Calu3 (cell line): ENCODE results near the gene CACNA1C. TPM values are rescaled to one million over a fixed set of nuclear protein-coding genes. Genes with fewer than 3 reads are reported as not detected.

Experiments used
- BruUV-seq: library from RNA; stranded (reverse); fragments of 400-500 nt; replicated peaks from 2 replicates; lab custom pipeline; 2021; lab: Mats Ljungman, UMichigan
- CTCF ChIA-PET: fragments of 300-600 bp; sonication (Branson Sonifier 250); formaldehyde crosslinking; loops from one replicate; lab custom pipeline; 2022; ENCODE audit warnings: antibody characterized with exemption; lab: Charles Lee
- DNase-seq: peaks from one replicate; pipeline ENCODE4 v3.0.0; 2022
- H3K27ac Mint-ChIP-seq: one replicate; pipeline ENCODE4 v1.8.0; 2022; ENCODE audit warnings: mixed read lengths; ENCODE audit not compliant: unreplicated experiment
- H3K27me3 Mint-ChIP-seq: one replicate; pipeline ENCODE4 v1.8.0; 2022; ENCODE audit warnings: mixed read lengths; ENCODE audit not compliant: unreplicated experiment
- H3K36me3 Mint-ChIP-seq: one replicate; pipeline ENCODE4 v1.8.0; 2022; ENCODE audit warnings: mild to moderate bottlenecking, moderate library complexity, mixed read lengths; ENCODE audit not compliant: insufficient read depth, unreplicated experiment
- H3K4me1 Mint-ChIP-seq: one replicate; pipeline ENCODE4 v1.8.0; 2022; ENCODE audit warnings: mild to moderate bottlenecking, low read depth, mixed read lengths; ENCODE audit not compliant: unreplicated experiment
- H3K4me3 Mint-ChIP-seq: one replicate; pipeline ENCODE4 v1.8.0; 2022; ENCODE audit warnings: mild to moderate bottlenecking, low read depth, moderate library complexity, mixed read lengths; ENCODE audit not compliant: unreplicated experiment
- H3K9me3 Mint-ChIP-seq: one replicate; pipeline ENCODE4 v1.8.0; 2022; ENCODE audit warnings: low read depth, mixed read lengths; ENCODE audit not compliant: unreplicated experiment
- CTCF ChIP-seq: fragments of 200-600 bp; IDR thresholded peaks from one replicate; pipeline ENCODE4 v1.8.0; 2022; ENCODE audit warnings: antibody characterized with exemption; ENCODE audit not compliant: unreplicated experiment
- intact Hi-C: fragments of 100-400 bp; cut with micrococcal nuclease; formaldehyde crosslinking; loops from one replicate; pipeline ENCODE4 v1.10.0; 2022; ENCODE audit not compliant: unreplicated experiment
- total RNA-seq: library from RNA; stranded (reverse); gene quantifications from 2 replicates; pipeline ENCODE4 v1.2.3, GENCODE V29; 2022

Gene CACNA1C
- total RNA-seq, 1 experiment from 2014 or later: not detected

- no TSS peak for BruUV-seq
- intact Hi-C loops: no loop called here
- CTCF ChIA-PET: no interaction called here
- no peak overlapping the region for H3K4me3 Mint-ChIP-seq
- no peaks in the 10 kb centered on the region for H3K9me3 Mint-ChIP-seq
- DNase-seq: no peak
- no peaks in the 10 kb centered on the region for H3K36me3 Mint-ChIP-seq
- H3K27me3 Mint-ChIP-seq: no peaks in the 10 kb centered on the region
- H3K27ac Mint-ChIP-seq: no peak overlapping the region
- no peaks in the 10 kb centered on the region for H3K4me1 Mint-ChIP-seq
- no peak for TF ChIP-seq CTCF
Measured at GRCh38 chr12:2492236-2492635, 439.4 kb downstream of the CACNA1C start.

GRCh38 chr12:2493086-2493485 lies 440.3 kb downstream of the CACNA1C start:
- intact Hi-C loops: no loop called here
- CTCF ChIA-PET: no interaction called here
- Mint-ChIP-seq H3K27me3 (no peaks in the 10 kb centered on the region), H3K9me3 (no peaks in the 10 kb centered on the region), H3K4me1 (no peaks in the 10 kb centered on the region), H3K36me3 (no peaks in the 10 kb centered on the region), H3K27ac (no peak overlapping the region), H3K4me3 (no peak overlapping the region)
- DNase-seq: no peak
- no peak for TF ChIP-seq CTCF
- no TSS peak for BruUV-seq

- Mint-ChIP-seq H3K9me3 (no peaks in the 10 kb centered on the region), H3K27ac (no peak overlapping the region), H3K4me1 (no peaks in the 10 kb centered on the region), H3K36me3 (no peaks in the 10 kb centered on the region), H3K27me3 (no peaks in the 10 kb centered on the region), H3K4me3 (no peak overlapping the region)
- DNase-seq: no peak
- no peak for TF ChIP-seq CTCF
- intact Hi-C loops: no loop called here
- CTCF ChIA-PET: no interaction called here
- BruUV-seq: no TSS peak
Measured at GRCh38 chr12:2494486-2495192, 441.9 kb downstream of the CACNA1C start.

- CTCF ChIA-PET: no interaction called here
- H3K27me3 Mint-ChIP-seq: no peaks in the 10 kb centered on the region
- H3K36me3 Mint-ChIP-seq: no peaks in the 10 kb centered on the region
- no peak overlapping the region for H3K27ac Mint-ChIP-seq
- no peaks in the 10 kb centered on the region for H3K4me1 Mint-ChIP-seq
- DNase-seq: no peak
- BruUV-seq: no TSS peak
- TF ChIP-seq CTCF: no peak
- no peaks in the 10 kb centered on the region for H3K9me3 Mint-ChIP-seq
- intact Hi-C loops: no loop called here
- no peak overlapping the region for H3K4me3 Mint-ChIP-seq
Measured at GRCh38 chr12:2495417-2496112, 442.8 kb downstream of the CACNA1C start.
